Esophagus muscularis mucosa (tissue), 4 donors: ENCODE measurements around the gene USP24. TPM values are rescaled to one million over a fixed set of nuclear protein-coding genes. Genes with fewer than 3 reads are reported as not detected.
"Not testable (repeated sequence)": the region's sequence is repeated elsewhere in the genome, so short reads cannot be mapped to it uniquely, and the experiment has no call there.

Experiments
- DNase-seq: peaks from one replicate; pipeline ENCODE4 v3.0.0-alpha.2; 2017; ENCODE audit errors: extremely low spot score
- H3K27ac ChIP-seq, 4 donors: fragments of 200-600 bp; sonication (generic); replicated peaks in 1 of 4; 1 replicate in 3 of 4; 2 replicates in 1 of 4; pipeline ENCODE4 v1.5.1; 2016 to 2019; ENCODE audit warnings: mild to moderate bottlenecking in 1 of 4
- H3K27me3 ChIP-seq, 4 donors: fragments of 200-600 bp; sonication (generic); one replicate each; pipeline versions ENCODE4 v1.5.1 to v1.6.0; 2016 to 2019
- H3K36me3 ChIP-seq, 4 donors: fragments of 200-600 bp; sonication (generic); one replicate each; pipeline ENCODE4 v1.5.1; 2016 to 2019
- H3K4me1 ChIP-seq, 4 donors: fragments of 200-600 bp; sonication (generic); one replicate each; pipeline ENCODE4 v1.5.1; 2016 to 2019
- H3K4me3 ChIP-seq, 4 donors: fragments of 200-600 bp; sonication (generic); 1 replicate in 2 of 4; 2 replicates in 2 of 4; pipeline ENCODE4 v1.5.1; 2016 to 2019; ENCODE audit warnings: mild to moderate bottlenecking in 4 of 4, moderate library complexity in 1 of 4
- H3K9me3 ChIP-seq, 4 donors: fragments of 200-600 bp; sonication (generic); 1 replicate in 3 of 4; 2 replicates in 1 of 4; pipeline ENCODE4 v1.5.1; 2016 to 2019
- EP300 ChIP-seq: sonication (generic); formaldehyde crosslinking; IDR thresholded peaks from one replicate; pipeline ENCODE4 v1.6.1; 2017; ENCODE audit warnings: antibody characterized with exemption
- POLR2A ChIP-seq: fragments of 450-650 bp; IDR thresholded peaks from one replicate; pipeline ENCODE4 v1.6.1; 2017; ENCODE audit warnings: antibody characterized with exemption, moderate library complexity, mild to moderate bottlenecking, low read depth
- POLR2AphosphoS5 ChIP-seq, 2 donors: sonication (generic); formaldehyde crosslinking; IDR thresholded peaks; one replicate each; pipeline ENCODE4 v1.6.1; 2017; ENCODE audit warnings: antibody characterized with exemption in 2 of 2
- WGBS: methylation state at CpG from one replicate; pipeline ENCODE4 v1.1.5; 2018; 5-methylcytosine and 5-hydroxymethylcytosine counted together
- intact Hi-C: fragments of 100-400 bp; cut with DNase I; formaldehyde crosslinking; loops from one replicate; pipeline ENCODE4 v1.15.1; 2023
- total RNA-seq, 4 donors: library from RNA; depleted of rRNA; stranded (reverse); fragments of >200 nt; gene quantifications; one replicate each; pipeline versions ENCODE4 v1.1.0 to v1.2.1, GENCODE V29; 2016
- TF ChIP-seq, protein P1 (sequence below), 3 experiments: fragments of 200-600 bp in 2 of 3; fragments of 450-650 bp in 1 of 3; sonication (generic) in 2 of 3; IDR thresholded peaks; one replicate each; pipeline ENCODE4 v1.5.1; 2017 to 2019; ENCODE audit warnings: antibody characterized with exemption in 3 of 3, mild to moderate bottlenecking in 2 of 3, moderate library complexity in 1 of 3

The USP24 gene
- total RNA-seq, 4 donors from 2014 or later: 28.3 to 45.3 (median 37.7) TPM

DNA sequence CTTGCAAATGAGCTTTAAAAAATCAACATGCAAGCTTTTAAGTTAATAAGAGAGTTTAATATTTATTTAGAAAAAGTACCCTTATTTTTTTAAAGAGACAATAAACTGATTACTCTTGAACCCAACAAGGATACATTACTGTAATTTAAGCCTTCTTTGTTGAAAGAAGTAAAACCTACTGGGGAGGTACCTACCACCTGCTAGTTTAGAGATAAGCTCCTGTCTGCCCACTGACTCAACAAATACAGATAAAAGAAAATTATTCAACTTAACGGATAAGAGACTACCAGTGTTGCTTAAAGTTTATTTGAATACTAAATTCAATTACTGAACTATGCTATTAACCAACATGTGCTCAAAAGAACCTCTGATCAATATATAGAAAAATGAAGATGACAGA, 23.1 kb downstream of the USP24 start:
- H3K4me3 ChIP-seq: no peak overlapping the region
- H3K27me3 ChIP-seq: no peaks in the 10 kb centered on the region
- no peaks in the 10 kb centered on the region for H3K9me3 ChIP-seq
- no peak for DNase-seq
- intact Hi-C loops: no loop called here
- WGBS: 78% methylated on average over 1 of the region's 1 CpG
- TF ChIP-seq, protein P1, sequence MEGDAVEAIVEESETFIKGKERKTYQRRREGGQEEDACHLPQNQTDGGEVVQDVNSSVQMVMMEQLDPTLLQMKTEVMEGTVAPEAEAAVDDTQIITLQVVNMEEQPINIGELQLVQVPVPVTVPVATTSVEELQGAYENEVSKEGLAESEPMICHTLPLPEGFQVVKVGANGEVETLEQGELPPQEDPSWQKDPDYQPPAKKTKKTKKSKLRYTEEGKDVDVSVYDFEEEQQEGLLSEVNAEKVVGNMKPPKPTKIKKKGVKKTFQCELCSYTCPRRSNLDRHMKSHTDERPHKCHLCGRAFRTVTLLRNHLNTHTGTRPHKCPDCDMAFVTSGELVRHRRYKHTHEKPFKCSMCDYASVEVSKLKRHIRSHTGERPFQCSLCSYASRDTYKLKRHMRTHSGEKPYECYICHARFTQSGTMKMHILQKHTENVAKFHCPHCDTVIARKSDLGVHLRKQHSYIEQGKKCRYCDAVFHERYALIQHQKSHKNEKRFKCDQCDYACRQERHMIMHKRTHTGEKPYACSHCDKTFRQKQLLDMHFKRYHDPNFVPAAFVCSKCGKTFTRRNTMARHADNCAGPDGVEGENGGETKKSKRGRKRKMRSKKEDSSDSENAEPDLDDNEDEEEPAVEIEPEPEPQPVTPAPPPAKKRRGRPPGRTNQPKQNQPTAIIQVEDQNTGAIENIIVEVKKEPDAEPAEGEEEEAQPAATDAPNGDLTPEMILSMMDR (IDR thresholded peaks at IDR 0.05): no peak
- TF ChIP-seq EP300: no peak
- no peak for TF ChIP-seq POLR2A
- TF ChIP-seq POLR2AphosphoS5 (IDR thresholded peaks at IDR 0.05): no peak
- no peaks in the 10 kb centered on the region for H3K36me3 ChIP-seq
- no peak overlapping the region for H3K27ac ChIP-seq
- peaks cover 19 to 56% (median 54%) of the 10 kb centered on the region in 4 donors for H3K4me1 ChIP-seq

DNA sequence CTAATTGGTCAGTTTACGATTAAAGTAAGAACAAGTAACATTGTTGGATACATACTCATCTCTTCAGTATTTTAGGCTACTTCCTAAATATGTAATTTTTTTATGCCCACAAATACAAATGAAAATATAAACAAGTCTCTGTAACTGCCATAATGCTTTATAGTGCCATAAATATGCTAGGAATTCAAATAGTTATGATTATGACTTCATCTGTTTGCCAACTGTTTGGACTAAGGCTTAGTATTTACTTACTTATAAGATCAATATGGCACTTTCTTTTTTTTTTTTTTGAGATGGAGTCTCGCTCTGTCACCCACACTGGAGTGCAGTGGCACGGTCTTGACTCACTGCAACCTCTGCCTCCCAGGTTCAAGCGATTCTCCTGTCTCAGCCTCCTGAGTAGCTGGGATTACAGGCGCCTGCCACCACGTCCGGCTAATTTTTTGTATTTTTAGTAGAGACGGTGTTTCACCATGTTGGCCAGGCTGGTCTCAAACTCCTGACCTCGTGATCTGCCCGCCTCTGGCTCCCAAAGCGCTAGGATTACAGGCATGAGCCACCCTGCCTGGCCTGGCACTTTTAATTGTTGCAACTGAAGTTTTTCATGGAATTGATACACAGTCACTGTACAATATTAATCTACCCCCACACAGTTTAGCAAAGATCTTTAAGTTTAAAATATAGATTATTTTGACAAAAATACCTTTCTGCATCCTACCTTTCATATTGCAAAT, 23.8 kb downstream of the USP24 start:
- H3K36me3 ChIP-seq, H3K27ac ChIP-seq, intact Hi-C loops, H3K27me3 ChIP-seq, DNase-seq, H3K4me3 ChIP-seq, H3K9me3 ChIP-seq: not testable (repeated sequence)
- 88% methylated on average over 11 of the region's 11 CpGs for WGBS
- peaks cover 12 to 50% (median 47%) of the 10 kb centered on the region in 4 donors for H3K4me1 ChIP-seq

DNA sequence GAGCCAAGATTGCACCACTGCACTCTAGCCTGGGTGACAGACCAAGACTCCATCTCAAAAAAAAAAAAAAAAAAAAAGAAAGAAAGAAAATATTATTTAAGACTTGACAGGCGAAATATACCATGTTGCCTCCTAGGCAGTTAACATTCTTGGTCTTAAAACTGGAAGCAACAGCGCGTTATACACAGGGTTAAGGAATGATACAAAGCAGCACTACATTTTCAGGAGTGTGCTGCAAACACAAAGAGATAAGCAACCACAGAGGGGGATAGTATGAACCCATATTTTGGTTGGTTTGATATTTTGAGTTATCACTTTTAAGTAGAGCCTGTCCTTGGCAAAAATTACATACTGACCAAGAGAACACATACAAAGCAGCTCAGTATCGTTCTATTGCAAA, 25.1 kb downstream of the USP24 start:
- H3K9me3 ChIP-seq: no peaks in the 10 kb centered on the region
- peaks cover 7 to 37% (median 35%) of the 10 kb centered on the region in 4 donors for H3K4me1 ChIP-seq
- H3K27me3 ChIP-seq: no peaks in the 10 kb centered on the region
- no peak overlapping the region for H3K4me3 ChIP-seq
- no peaks in the 10 kb centered on the region for H3K36me3 ChIP-seq
- 89% methylated on average over 4 of the region's 4 CpGs for WGBS
- H3K27ac ChIP-seq: no peak overlapping the region
- DNase-seq: no peak
- TF ChIP-seq, protein P1 (IDR thresholded peaks at IDR 0.05): no peak
- TF ChIP-seq EP300 (no peak), POLR2AphosphoS5 (IDR thresholded peaks at IDR 0.05) (no peak), POLR2A (no peak)
- intact Hi-C loops: no loop called here

DNA sequence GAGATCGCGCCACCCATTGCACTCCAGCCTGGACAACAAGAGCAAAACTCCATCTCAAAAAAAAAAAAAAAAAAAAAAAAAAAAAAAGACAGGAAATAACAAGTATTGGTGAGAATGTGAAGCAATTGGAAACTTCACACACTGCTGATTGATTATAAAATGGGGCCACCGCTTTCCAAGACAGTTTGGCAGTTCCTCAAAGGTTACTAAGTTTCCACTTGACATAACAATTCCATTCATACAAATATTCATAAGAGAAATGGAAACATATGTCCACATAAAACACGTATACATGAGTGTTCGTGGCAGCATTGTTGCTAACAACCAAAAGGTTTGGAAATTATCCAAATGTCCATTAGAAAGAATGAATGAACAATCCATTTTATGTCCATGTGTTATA, 26.3 kb downstream of the USP24 start:
- H3K9me3 ChIP-seq: no peaks in the 10 kb centered on the region
- WGBS: 68% methylated on average over 5 of the region's 5 CpGs
- no peak for DNase-seq
- no peaks in the 10 kb centered on the region for H3K27me3 ChIP-seq
- intact Hi-C loops: no loop called here
- H3K36me3 ChIP-seq: no peaks in the 10 kb centered on the region
- H3K4me1 ChIP-seq: peaks cover 5 to 27% (median 23%) of the 10 kb centered on the region in 4 donors
- no peak overlapping the region for H3K4me3 ChIP-seq
- no peak for TF ChIP-seq POLR2A
- TF ChIP-seq EP300: no peak
- H3K27ac ChIP-seq: no peak overlapping the region

DNA sequence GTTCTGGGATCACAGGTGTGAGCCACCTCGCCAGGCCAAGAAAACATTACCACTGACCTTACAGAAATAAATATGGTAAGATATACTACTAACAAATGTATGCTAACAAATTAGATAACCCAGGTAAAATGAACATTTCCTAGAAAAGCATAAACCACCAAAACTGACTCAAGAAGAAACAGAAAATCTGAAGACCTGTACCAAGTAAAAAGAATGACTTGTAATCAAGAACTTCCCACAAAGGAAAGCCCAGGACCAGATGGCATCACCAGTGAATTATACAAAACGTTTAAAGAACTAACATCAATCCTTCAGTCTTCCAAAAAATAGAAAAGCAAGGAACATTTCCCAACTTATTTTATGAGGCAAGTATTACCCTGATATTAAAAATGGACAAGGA, 29.3 kb downstream of the USP24 start:
- Histone ChIP-seq H3K9me3 (no peaks in the 10 kb centered on the region), H3K36me3 (no peaks in the 10 kb centered on the region), H3K27ac (no peak overlapping the region), H3K4me3 (no peak overlapping the region), H3K4me1 (peaks cover 8 to 24% (median 19%) of the 10 kb centered on the region in 4 donors), H3K27me3 (no peaks in the 10 kb centered on the region)
- intact Hi-C loops: no loop called here
- no peak for DNase-seq
- 80% methylated on average over 2 of the region's 2 CpGs for WGBS
- TF ChIP-seq, protein P1 (IDR thresholded peaks at IDR 0.05): no peak
- no peak for TF ChIP-seq POLR2AphosphoS5 (IDR thresholded peaks at IDR 0.05)

DNA sequence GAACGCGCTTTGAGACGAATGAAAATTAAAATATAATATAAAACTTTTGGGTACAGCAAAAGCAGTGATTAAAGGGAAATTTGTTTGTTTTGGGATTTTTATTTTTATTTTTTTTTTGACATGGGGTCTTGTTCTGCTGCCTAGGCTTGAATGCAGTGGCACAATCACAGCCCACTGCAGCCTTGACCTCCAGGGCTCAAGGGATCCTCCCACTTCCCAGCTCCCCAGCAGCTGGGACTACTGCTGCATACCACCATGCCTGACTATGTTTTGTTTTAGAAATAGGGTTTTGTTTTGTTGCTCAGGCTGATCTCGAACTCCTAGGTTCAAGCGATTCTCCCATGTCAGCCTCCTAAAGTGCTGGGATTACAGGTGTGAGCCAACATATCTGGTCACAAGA, 30.3 kb downstream of the USP24 start:
- TF ChIP-seq POLR2A: no peak
- TF ChIP-seq POLR2AphosphoS5 (IDR thresholded peaks at IDR 0.05): no peak
- TF ChIP-seq EP300: no peak
- TF ChIP-seq, protein P1 (IDR thresholded peaks at IDR 0.05): no peak
- no peak for DNase-seq
- H3K4me3 ChIP-seq: no peak overlapping the region
- intact Hi-C loops: no loop called here
- H3K36me3 ChIP-seq: no peaks in the 10 kb centered on the region
- no peaks in the 10 kb centered on the region for H3K27me3 ChIP-seq
- 98% methylated on average over 5 of the region's 5 CpGs for WGBS
- H3K9me3 ChIP-seq: no peaks in the 10 kb centered on the region
- peaks cover 13 to 27% (median 21%) of the 10 kb centered on the region in 4 donors for H3K4me1 ChIP-seq
- no peak overlapping the region for H3K27ac ChIP-seq
